ENCODE measurements around the gene IFI27.

DNA sequence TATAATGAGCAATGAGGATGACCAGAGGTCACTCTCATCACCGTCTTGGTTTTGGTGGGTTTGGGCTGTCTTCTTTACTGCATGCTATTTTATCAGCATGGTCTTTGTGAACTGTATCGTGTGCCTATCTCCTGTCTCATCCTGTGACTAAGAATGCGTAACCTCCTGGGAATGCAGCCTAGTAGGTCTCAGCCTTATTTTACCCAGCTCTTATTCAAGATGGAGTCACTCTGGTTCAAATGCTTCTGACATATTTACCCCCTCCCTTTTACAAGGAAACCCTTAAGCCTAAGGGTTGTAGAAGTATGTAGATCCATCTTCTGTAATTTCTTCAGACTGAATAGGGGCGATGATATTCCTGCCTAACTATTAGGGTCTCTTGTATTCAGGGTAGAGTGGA lies 21.1 kb upstream of the IFI27 start:
- TF ChIP-seq, protein P1, sequence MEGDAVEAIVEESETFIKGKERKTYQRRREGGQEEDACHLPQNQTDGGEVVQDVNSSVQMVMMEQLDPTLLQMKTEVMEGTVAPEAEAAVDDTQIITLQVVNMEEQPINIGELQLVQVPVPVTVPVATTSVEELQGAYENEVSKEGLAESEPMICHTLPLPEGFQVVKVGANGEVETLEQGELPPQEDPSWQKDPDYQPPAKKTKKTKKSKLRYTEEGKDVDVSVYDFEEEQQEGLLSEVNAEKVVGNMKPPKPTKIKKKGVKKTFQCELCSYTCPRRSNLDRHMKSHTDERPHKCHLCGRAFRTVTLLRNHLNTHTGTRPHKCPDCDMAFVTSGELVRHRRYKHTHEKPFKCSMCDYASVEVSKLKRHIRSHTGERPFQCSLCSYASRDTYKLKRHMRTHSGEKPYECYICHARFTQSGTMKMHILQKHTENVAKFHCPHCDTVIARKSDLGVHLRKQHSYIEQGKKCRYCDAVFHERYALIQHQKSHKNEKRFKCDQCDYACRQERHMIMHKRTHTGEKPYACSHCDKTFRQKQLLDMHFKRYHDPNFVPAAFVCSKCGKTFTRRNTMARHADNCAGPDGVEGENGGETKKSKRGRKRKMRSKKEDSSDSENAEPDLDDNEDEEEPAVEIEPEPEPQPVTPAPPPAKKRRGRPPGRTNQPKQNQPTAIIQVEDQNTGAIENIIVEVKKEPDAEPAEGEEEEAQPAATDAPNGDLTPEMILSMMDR (IDR thresholded peaks at IDR 0.05; ENCODE audit: control extremely low read depth in 1 of 3, insufficient read depth in 1 of 3, low read depth in 1 of 3, low read length in 3 of 3) = no peak
- TF ChIP-seq NRF1 (IDR thresholded peaks at IDR 0.05; ENCODE audit: low read depth, low read length) (no peak), TCF12 (IDR thresholded peaks at IDR 0.05; ENCODE audit: low read depth, low read length) (no peak), TEAD4 (IDR thresholded peaks at IDR 0.05; ENCODE audit: low read depth, low read length) (no peak), CHD2 (IDR thresholded peaks at IDR 0.05; ENCODE audit: low read length) (no peak), CREB1 (IDR thresholded peaks at IDR 0.05) (no peak), TAF1 (IDR thresholded peaks at IDR 0.05; ENCODE audit: low read depth, low read length) (no peak), EP300 (IDR thresholded peaks at IDR 0.05; ENCODE audit: borderline replicate concordance in 1 of 2, low read depth in 2 of 2, low read length in 2 of 2) (no peak), YY1 (IDR thresholded peaks at IDR 0.05; ENCODE audit: low read depth, low read length) (no peak)
